B cell (primary cell): ENCODE data around the gene TSTD2. TPM values are rescaled to one million over a fixed set of nuclear protein-coding genes. Genes with fewer than 3 reads are reported as not detected.

ENCODE experiments used
- ATAC-seq: fragments of 200-7000 bp; cut with Tn5 transposase; one replicate; pipeline ENCODE4 v1.10.0; 2021; ENCODE audit warnings: low read depth, mild to moderate bottlenecking, moderate number of reproducible peaks, moderate library complexity
- CTCF ChIA-PET: fragments of 350-600 bp; sonication (Branson Sonifier 250); formaldehyde crosslinking; loops from one replicate; lab custom pipeline; 2021; ENCODE audit warnings: antibody characterized with exemption, inconsistent platforms; lab: Charles Lee
- POLR2A ChIA-PET: fragments of 350-600 bp; sonication (Branson Sonifier 250); formaldehyde crosslinking; loops from one replicate; lab custom pipeline; 2021; ENCODE audit warnings: antibody characterized with exemption; lab: Charles Lee
- DNase-seq: peaks from one replicate; pipeline ENCODE4 v3.0.0; 2013
- H2AFZ ChIP-seq: 2 replicates; pipeline ENCODE4 v1.6.1; 2012; ENCODE audit warnings: mild to moderate bottlenecking, low read depth, low read length; ENCODE audit not compliant: insufficient read depth, poor library complexity, severe bottlenecking
- H3K27ac ChIP-seq, 2 donors: 1 replicate in 1 of 2; 2 replicates in 1 of 2; pipeline ENCODE4 v1.5.1; 2012 to 2013; ENCODE audit warnings: low read length in 2 of 2, mild to moderate bottlenecking in 2 of 2, moderate library complexity in 1 of 2
- H3K27me3 ChIP-seq, 4 experiments: fragments of 200-600 bp in 1 of 4; sonication (generic) in 1 of 4; replicated peaks in 1 of 4; 1 replicate in 2 of 4; 2 replicates in 2 of 4; pipeline versions ENCODE4 v1.6.1 to v1.7.0; 2013 to 2016; ENCODE audit warnings: low read length in 3 of 4, mild to moderate bottlenecking in 2 of 4, mixed read lengths in 1 of 4, moderate library complexity in 1 of 4; ENCODE audit not compliant: insufficient read depth in 4 of 4, control insufficient read depth in 3 of 4; ENCODE audit errors: control extremely low read depth in 1 of 4
- H3K36me3 ChIP-seq, 2 experiments: replicated peaks in 1 of 2; 1 replicate in 1 of 2; 2 replicates in 1 of 2; pipeline versions ENCODE4 v1.6.1 to v1.7.1; 2013; ENCODE audit warnings: low read length in 1 of 2; ENCODE audit not compliant: insufficient read depth in 2 of 2, control insufficient read depth in 1 of 2; ENCODE audit errors: control extremely low read depth in 1 of 2, extremely low read depth in 1 of 2
- H3K4me1 ChIP-seq, 2 donors: fragments of 200-600 bp in 1 of 2; sonication (generic) in 1 of 2; 1 replicate in 1 of 2; 2 replicates in 1 of 2; pipeline versions ENCODE4 v1.5.1 to v1.6.1; 2013 to 2017; ENCODE audit warnings: low read length in 2 of 2; ENCODE audit not compliant: control insufficient read depth in 2 of 2, insufficient read depth in 2 of 2
- H3K4me2 ChIP-seq: replicated peaks from 2 replicates; pipeline ENCODE3; 2012; ENCODE audit warnings: mild to moderate bottlenecking, low read depth, low read length; ENCODE audit not compliant: poor library complexity, severe bottlenecking
- H3K4me3 ChIP-seq, 5 experiments: fragments of 200-600 bp in 1 of 5; sonication (generic) in 1 of 5; 1 replicate in 3 of 5; 2 replicates in 2 of 5; pipeline versions ENCODE4 v1.5.1 to v1.7.0; 2011 to 2016; ENCODE audit warnings: low read length in 4 of 5, mild to moderate bottlenecking in 4 of 5, low read depth in 2 of 5, control low read depth in 1 of 5, moderate library complexity in 1 of 5; ENCODE audit not compliant: insufficient read depth in 1 of 5; ENCODE audit errors: control extremely low read depth in 1 of 5, extremely low read depth in 1 of 5
- H3K79me2 ChIP-seq: fragments of 200-600 bp; sonication (generic); one replicate; pipeline ENCODE4 v1.6.0; 2016; ENCODE audit warnings: low read length; ENCODE audit not compliant: control insufficient read depth, insufficient read depth
- H3K9ac ChIP-seq: fragments of 200-600 bp; sonication (generic); 2 replicates; pipeline ENCODE4 v1.6.1; 2017; ENCODE audit warnings: mild to moderate bottlenecking, low read length, moderate library complexity
- H3K9me3 ChIP-seq, 3 donors: one replicate each; pipeline versions ENCODE4 v1.6.1 to v1.7.1; 2013; ENCODE audit warnings: low read length in 2 of 3; ENCODE audit not compliant: control insufficient read depth in 2 of 3, insufficient read depth in 1 of 3; ENCODE audit errors: control extremely low read depth in 1 of 3
- H4K20me1 ChIP-seq: 2 replicates; pipeline ENCODE4 v1.6.0; 2012; ENCODE audit warnings: mild to moderate bottlenecking, low read length; ENCODE audit not compliant: insufficient read depth, control insufficient read depth, poor library complexity, severe bottlenecking
- H3K27ac Mint-ChIP-seq: one replicate; pipeline ENCODE4 v1.8.0; 2021; ENCODE audit warnings: mixed read lengths
- H3K27me3 Mint-ChIP-seq: one replicate; pipeline ENCODE4 v1.8.0; 2021; ENCODE audit warnings: mixed read lengths
- H3K4me1 Mint-ChIP-seq: one replicate; pipeline ENCODE4 v1.8.0; 2021; ENCODE audit warnings: mixed read lengths
- H3K4me3 Mint-ChIP-seq: one replicate; pipeline ENCODE4 v1.8.0; 2021; ENCODE audit warnings: mixed read lengths
- H3K9me3 Mint-ChIP-seq: one replicate; pipeline ENCODE4 v1.8.0; 2022; ENCODE audit warnings: mixed read lengths; ENCODE audit not compliant: insufficient read depth
- EZH2 ChIP-seq: IDR thresholded peaks from 2 replicates; pipeline ENCODE4 v1.6.1; 2012; ENCODE audit warnings: borderline replicate concordance, low read depth, mild to moderate bottlenecking, moderate library complexity, low read length; ENCODE audit not compliant: insufficient read depth, poor library complexity, severe bottlenecking
- WGBS: methylation state at CpG from one replicate; pipeline ENCODE4 v1.1.5; 2013; ENCODE audit warnings: missing lambda C conversion rate; ENCODE audit not compliant: insufficient coverage; 5-methylcytosine and 5-hydroxymethylcytosine counted together
- intact Hi-C: fragments of 100-400 bp; cut with micrococcal nuclease; formaldehyde crosslinking; loops from one replicate; pipeline ENCODE4 v1.10.0; 2022
- polyA plus RNA-seq: library from polyadenylated mRNA; depleted of rRNA; stranded (reverse); fragments of >200 nt; gene quantifications from 2 replicates; pipeline ENCODE4 v1.2.3, GENCODE V29; 2012
- total RNA-seq, 2 donors: library from RNA; stranded (reverse); fragments of 120-200 nt in 1 of 2; gene quantifications; 1 replicate in 1 of 2; 2 replicates in 1 of 2; pipeline versions ENCODE4 v1.2.3 to v1.2.4, GENCODE V29; 2013 to 2022
- TF ChIP-seq, protein P1 (sequence below): fragments of 200-600 bp; IDR thresholded peaks from one replicate; pipeline ENCODE4 v1.8.0; 2022; ENCODE audit warnings: antibody characterized with exemption, mild to moderate bottlenecking

The TSTD2 gene
- total and polyA plus RNA-seq, 2 donors (not counting 1 experiment from before 2014, with no cell fraction given), result 12.7 to 29.2 TPM

DNA sequence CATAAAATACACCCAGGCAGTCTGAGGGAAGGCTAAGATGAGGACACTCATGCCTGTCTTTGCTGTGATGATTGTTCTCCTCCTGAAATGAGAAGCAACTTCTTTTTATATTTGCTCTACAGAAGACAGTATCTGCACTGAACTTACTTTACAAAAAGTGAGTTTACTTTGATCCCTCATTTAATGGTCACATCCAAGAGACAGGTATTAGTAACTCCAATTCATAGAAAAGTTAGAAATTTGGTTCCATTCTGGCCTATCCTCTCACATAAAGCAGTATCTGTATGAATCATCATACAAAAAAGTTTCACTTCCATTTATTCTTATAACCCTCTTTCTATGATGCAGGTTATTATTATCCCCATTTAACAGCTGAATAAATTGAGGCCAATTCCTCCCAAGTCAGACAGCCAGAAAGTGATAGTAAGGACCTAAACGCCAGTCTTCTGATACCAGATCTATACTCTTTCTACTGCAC is 15.2 kb downstream of the TSTD2 start:
- no peaks in the 10 kb centered on the region for H4K20me1 ChIP-seq
- ChIA-PET CTCF (interaction anchor here (1.0 to 1.8 kb wide), 3 partner anchors 14 to 205 kb away, joined by 3 to 4 read pairs (median 3); partner anchors contain the start of gene TDRD7), POLR2A (no interaction called here)
- no peak overlapping the region for H3K4me3 ChIP-seq
- peaks cover 5 to 15% of the 10 kb centered on the region in 2 experiments for H3K36me3 ChIP-seq
- no peaks in the 10 kb centered on the region for H3K27me3 ChIP-seq
- H3K4me1 ChIP-seq, result no peaks in the 10 kb centered on the region
- H3K9me3 ChIP-seq, result no peaks in the 10 kb centered on the region
- intact Hi-C loops, result no loop called here
- H3K4me2 ChIP-seq, result no peak overlapping the region
- peak overlapping the region in 1 of 2 donors; percentile 5 for H3K27ac ChIP-seq
- 60% methylated on average over 1 of the region's 1 CpG for WGBS
- H3K4me1 Mint-ChIP-seq, result peaks cover 8% of the 10 kb centered on the region
- no peak overlapping the region for H3K27ac Mint-ChIP-seq
- ATAC-seq (no peak), DNase-seq (no peak)
- H3K4me3 Mint-ChIP-seq, result no peak overlapping the region
- H3K79me2 ChIP-seq, result no peaks in the 10 kb centered on the region
- no peaks in the 10 kb centered on the region for H3K27me3 Mint-ChIP-seq
- no peak overlapping the region for H2AFZ ChIP-seq
- TF ChIP-seq EZH2, result no peak
- TF ChIP-seq, protein P1, sequence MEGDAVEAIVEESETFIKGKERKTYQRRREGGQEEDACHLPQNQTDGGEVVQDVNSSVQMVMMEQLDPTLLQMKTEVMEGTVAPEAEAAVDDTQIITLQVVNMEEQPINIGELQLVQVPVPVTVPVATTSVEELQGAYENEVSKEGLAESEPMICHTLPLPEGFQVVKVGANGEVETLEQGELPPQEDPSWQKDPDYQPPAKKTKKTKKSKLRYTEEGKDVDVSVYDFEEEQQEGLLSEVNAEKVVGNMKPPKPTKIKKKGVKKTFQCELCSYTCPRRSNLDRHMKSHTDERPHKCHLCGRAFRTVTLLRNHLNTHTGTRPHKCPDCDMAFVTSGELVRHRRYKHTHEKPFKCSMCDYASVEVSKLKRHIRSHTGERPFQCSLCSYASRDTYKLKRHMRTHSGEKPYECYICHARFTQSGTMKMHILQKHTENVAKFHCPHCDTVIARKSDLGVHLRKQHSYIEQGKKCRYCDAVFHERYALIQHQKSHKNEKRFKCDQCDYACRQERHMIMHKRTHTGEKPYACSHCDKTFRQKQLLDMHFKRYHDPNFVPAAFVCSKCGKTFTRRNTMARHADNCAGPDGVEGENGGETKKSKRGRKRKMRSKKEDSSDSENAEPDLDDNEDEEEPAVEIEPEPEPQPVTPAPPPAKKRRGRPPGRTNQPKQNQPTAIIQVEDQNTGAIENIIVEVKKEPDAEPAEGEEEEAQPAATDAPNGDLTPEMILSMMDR, result no peak
- no peak overlapping the region for H3K9ac ChIP-seq
- H3K9me3 Mint-ChIP-seq, result no peaks in the 10 kb centered on the region

DNA sequence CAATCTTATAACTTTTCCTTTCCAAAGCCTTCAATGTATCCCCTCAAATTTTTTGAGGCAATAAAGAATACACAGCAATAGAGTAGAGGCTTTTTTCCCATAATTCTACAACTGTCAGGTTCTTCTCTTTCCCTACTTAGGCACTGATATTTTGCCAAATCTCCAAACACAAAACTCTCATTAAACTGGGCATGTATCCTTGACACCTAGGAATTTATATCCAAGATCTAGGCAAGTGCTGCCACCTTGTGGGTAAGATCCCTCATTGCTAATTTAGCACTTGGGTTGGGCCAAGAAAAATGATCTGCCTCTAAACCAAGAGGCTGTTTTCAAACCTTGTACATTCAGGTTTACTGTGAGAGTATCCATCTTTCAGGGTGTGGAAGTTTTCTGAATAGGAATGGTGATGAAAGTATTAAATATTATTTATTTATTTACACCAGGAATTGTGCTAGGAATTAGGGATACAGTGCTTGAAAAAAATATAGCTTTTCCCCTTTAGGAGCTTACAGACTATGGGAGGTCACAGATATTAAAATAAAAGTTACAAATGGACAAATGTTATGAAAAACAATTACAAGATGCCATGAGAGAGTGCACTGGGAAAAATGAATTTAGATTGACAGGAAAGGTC is 17.6 kb downstream of the TSTD2 start:
- H3K36me3 ChIP-seq, result peaks cover 5 to 13% of the 10 kb centered on the region in 2 experiments
- no peaks in the 10 kb centered on the region for H4K20me1 ChIP-seq
- CTCF ChIA-PET, result interaction anchor here (0.5 to 5.9 kb wide), 31 partner anchors 8 to 1692 kb away, joined by 3 to 52 read pairs (median 5); partner anchors contain the start of genes NCBP1, TDRD7 and TSTD2
- no peaks in the 10 kb centered on the region for H3K79me2 ChIP-seq
- no peaks in the 10 kb centered on the region for H3K27me3 ChIP-seq
- peak; percentile 49 for ATAC-seq
- Mint-ChIP-seq H3K4me1 (peaks cover 8% of the 10 kb centered on the region), H3K27ac (no peak overlapping the region), H3K9me3 (no peaks in the 10 kb centered on the region), H3K4me3 (no peak overlapping the region), H3K27me3 (no peaks in the 10 kb centered on the region)
- H3K9me3 ChIP-seq, result no peaks in the 10 kb centered on the region
- peak; percentile 68 for DNase-seq
- no peak overlapping the region for H3K9ac ChIP-seq
- H3K4me2 ChIP-seq, result no peak overlapping the region
- no peak overlapping the region for H3K27ac ChIP-seq
- no peak overlapping the region for H3K4me3 ChIP-seq
- POLR2A ChIA-PET, result interaction anchor here (0.6 kb wide), 1 partner anchor 17 kb away, joined by 5 read pairs; no protein-coding TSS in a partner anchor
- intact Hi-C loops, result loop anchor here (1.0 kb wide), 3 partner anchors 147 to 759 kb away; no protein-coding TSS in a partner anchor
- H2AFZ ChIP-seq, result no peak overlapping the region
- no peak for TF ChIP-seq EZH2
- TF ChIP-seq, protein P1, result peak; percentile 95
- H3K4me1 ChIP-seq, result no peaks in the 10 kb centered on the region
